NB4 (cell line): Measurements from ENCODE around the gene CALD1.

Experiments
- DNase-seq: peaks from one replicate; pipeline ENCODE4 v3.0.0; 2010; ENCODE audit warnings: low read depth
- H3K4me3 ChIP-seq: one replicate; pipeline ENCODE4 v1.5.1; 2011; ENCODE audit warnings: mild to moderate bottlenecking, low read depth, low read length, moderate library complexity
- CTCF ChIP-seq: IDR thresholded peaks from one replicate; pipeline ENCODE4 v1.5.1; 2012; ENCODE audit warnings: low read depth, low read length
- MYC ChIP-seq: IDR thresholded peaks from 2 replicates; pipeline ENCODE4 v1.6.1; 2011; ENCODE audit warnings: low read depth, low read length
- POLR2A ChIP-seq: IDR thresholded peaks from 2 replicates; pipeline ENCODE4 v1.6.1; 2011; ENCODE audit warnings: mild to moderate bottlenecking; ENCODE audit not compliant: insufficient read length; ENCODE audit errors: extremely low read depth
- TF ChIP-seq, protein P1 (sequence below): IDR thresholded peaks from 2 replicates; pipeline ENCODE4 v1.6.1; 2011; ENCODE audit warnings: low read depth, low read length

The CALD1 gene

GRCh38 chr7:134742688-134743350 is 36.6 kb upstream of the CALD1 start:
- H3K4me3 ChIP-seq = no peak overlapping the region
- no peak for DNase-seq
- no peak for TF ChIP-seq MYC

DNA sequence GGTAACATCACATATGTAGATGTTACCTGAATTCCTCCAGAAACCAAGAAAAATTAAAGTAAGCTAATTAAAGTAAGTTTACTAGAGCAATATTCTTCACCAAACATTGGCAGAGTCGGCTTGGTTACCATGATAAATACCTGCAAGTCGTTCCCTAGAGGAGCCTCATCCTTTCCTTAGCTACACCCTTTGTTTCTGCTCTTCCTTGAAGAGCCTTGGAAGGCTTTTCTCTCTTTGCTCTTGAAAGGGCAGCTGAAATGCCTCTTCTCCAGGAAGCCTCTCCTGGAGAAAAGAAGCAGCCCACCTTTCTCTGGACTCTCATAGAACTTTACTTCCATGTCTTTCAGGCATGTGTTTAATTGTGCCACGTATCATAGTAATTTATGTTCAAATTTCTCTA is 34.9 kb upstream of the CALD1 start:
- DNase-seq = no peak
- TF ChIP-seq POLR2A (no peak), MYC (no peak), CTCF (no peak)
- TF ChIP-seq, protein P1, sequence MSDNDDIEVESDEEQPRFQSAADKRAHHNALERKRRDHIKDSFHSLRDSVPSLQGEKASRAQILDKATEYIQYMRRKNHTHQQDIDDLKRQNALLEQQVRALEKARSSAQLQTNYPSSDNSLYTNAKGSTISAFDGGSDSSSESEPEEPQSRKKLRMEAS = no peak
- H3K4me3 ChIP-seq = no peak overlapping the region

DNA sequence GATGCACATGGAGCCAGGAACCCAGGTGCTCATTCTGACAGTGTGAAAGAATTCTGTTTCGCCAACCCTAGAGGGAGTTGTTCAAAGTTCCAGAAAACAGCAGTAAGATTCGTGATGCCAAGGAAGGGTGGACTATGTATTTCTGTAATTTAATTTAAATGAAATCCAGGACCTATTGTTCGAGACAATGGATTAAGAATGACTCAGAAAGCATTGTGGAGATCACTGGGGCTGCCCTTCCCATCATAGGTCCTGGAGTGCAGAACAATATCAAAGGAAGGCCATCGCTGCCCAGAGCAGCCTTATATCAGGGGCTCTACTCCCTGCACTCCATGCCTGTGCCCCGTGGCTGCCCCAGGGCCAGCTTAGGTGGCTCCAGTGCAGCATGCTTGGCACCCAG is 32.1 kb upstream of the CALD1 start:
- H3K4me3 ChIP-seq = no peak overlapping the region
- TF ChIP-seq POLR2A = no peak
- TF ChIP-seq, protein P1 = no peak
- no peak for TF ChIP-seq CTCF
- no peak for DNase-seq

- DNase-seq = peak; percentile 74
- peak; percentile 99 for TF ChIP-seq CTCF
- TF ChIP-seq, protein P1 = no peak
- H3K4me3 ChIP-seq = no peak overlapping the region
Measured at GRCh38 chr7:134750083-134751062, 29.1 kb upstream of the CALD1 start.

GRCh38 chr7:134752006-134752760 is 27.3 kb upstream of the CALD1 start:
- peak; percentile 30 for DNase-seq

More at GRCh38 chr7:134752006-134752760, 27.3 kb upstream of the CALD1 start:
- no peak overlapping the region for H3K4me3 ChIP-seq
- TF ChIP-seq, protein P1 = no peak
- TF ChIP-seq MYC (no peak), CTCF (no peak), POLR2A (no peak)
